NCI-H2107 treated with DMSO at 0.1 percent for 48 hours (cell line): Measurements from ENCODE around the gene NT5C1B.
"Not testable (repeated sequence)": the region's sequence is repeated elsewhere in the genome, so short reads cannot be mapped to it uniquely, and the experiment has no call there.

Experiments
- DNase-seq: peaks from one replicate; lab custom pipeline; 2025; ENCODE audit not compliant: unreplicated experiment; lab: John Stamatoyannopoulos, UW

Gene NT5C1B

DNA sequence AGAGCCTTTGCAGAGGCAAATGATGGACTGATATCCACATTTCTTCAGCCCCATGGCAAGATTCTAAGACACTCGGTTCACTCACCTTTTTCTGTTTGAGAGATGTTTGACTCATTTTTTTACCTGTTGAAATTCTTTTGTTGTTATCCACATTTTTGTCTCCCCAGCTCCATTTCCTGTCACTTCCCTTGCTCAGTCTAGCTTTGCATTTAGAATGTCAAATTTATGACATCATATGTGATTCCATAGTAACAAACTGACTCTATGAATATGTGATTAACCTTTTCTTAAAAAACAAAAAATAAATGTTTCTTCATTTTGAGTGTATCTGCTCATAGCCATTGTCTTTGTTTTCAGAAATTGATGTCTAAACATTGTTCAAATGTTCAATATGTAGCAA lies at the start of gene NT5C1B:
Gene NT5C1B, minus strand, starts transcription at position 216 of the 400 bp plus-strand sequence. Its CDS starts 101 bp downstream, at position 115.
- no peak for DNase-seq

DNA sequence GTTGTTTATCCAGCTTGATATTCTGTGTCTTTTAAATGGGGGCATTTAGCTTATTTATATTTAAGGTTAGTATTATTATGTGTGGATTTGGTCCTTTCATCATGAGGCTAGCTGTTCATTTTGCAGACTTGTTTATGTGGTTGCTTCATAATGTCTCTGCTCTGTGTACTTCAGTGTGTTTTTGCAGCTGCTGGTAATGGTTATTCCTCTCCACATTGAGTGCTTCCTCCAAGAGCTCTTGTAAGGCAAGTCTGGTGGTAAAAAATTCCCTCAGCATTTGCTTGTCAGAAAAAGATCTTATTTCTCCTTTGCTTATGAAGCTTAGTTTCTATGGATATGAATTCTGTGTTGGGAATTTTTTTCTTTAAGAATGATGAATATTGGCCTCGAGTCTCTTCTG lies 47.8 kb upstream of the NT5C1B start:
- no peak for DNase-seq

DNA sequence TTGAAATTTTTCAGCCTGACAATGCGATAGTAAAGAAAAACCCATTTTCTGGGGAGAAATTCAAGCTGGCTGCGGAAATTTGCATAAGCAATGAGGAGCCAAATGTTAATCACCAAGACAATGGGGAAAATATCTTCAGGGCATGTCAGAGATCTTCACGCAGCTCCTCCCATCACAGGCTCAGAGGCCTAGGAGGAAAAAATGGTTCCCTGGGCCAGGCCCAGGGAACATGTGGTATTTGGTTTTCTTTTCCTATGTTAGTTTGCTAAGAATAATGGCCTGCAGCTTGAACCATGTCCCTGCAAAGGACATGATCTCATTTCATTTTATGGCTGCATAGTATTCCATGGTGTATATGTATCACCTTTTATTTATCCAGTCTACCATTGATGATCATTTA lies 43.3 kb upstream of the NT5C1B start:
- DNase-seq, result not testable (repeated sequence)

DNA sequence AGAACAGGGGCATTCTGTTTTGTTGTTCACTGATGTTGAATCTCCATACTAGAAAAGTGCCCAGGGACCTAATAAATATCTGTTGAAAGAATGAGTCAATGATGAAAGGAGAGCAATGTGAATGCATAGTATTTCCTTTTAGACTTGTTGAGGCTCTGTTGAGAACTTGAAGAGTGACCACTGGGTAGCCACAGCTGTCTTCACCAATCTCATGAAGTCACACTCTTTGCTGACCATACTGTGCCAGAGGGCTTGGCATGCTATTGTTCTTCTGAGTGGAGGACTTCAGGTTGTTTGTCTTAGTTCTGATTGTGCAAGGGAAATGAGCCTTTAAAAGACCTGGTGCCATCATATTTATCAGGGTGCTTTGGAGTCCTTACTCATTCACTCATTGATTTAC lies 41.6 kb upstream of the NT5C1B start:
- no peak for DNase-seq

DNA sequence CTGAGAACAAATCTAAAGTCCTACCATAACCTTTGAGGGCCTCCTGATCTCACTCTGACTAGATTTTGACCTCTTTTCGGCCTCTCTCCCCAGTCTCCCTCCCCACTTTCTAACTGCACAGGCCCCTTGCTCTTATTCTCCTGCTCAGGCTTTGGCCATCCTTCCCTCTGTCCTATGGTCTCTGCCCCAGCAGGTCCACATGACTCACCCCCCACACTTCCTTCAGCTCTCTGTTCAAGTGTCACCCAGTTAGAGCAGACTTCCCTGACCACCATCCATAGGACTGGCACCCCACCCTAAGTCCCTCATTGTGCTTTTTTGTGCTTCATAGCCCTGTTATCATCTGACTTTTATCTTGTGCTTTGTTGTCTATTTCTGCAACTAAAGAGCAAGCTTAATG lies 41.2 kb upstream of the NT5C1B start:
- no peak for DNase-seq

DNA sequence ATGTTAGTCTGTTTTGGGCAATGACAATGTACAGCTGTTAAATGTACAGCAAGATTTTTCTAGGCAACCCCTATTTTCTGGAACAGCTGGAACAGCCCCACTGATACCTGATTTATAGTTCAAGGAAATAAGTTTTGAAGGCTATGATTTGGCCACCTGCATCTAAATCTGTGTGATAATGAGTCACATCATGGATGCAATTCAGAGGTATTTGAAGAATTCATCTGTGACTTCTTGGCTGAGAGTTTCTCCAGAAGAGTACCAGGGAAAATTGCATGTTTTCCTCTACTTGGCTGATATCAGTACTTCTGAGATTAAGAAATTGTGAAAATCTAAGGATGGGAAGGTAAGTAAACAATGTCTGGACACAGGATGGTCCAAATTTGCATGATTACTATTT lies 40.7 kb upstream of the NT5C1B start:
- no peak for DNase-seq

DNA sequence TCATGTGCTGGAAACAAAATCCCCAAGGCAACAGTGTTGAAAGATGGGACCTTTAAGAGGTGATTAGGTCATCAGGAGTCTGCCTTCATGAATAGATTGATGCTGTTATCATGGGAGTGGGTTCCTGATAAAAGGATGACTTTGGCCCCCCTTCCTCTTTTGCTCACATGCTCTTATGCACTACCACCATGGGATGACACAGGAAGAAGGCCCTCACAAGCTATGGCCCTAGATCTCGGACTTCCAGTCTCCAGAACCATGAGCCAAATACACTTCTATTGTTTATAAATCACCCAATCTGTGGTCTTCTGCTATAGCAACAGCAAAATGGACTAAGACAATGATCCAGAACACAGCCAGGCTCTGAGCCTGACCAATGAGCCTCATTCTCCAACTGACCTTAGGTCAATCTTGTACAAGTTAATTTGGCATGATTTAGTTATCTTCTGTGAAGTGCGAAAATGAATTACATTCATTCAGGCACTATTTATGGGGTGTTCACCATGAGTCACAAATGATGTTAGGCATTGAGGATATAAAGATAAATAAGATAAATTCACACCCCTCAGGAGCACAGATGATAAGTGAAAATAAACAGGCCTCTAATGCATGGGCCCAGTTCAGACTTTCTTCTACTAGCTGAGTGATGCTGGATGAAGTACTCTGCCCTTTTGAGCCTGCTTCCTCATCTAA lies 37.7 kb upstream of the NT5C1B start:
- DNase-seq, result no peak

DNA sequence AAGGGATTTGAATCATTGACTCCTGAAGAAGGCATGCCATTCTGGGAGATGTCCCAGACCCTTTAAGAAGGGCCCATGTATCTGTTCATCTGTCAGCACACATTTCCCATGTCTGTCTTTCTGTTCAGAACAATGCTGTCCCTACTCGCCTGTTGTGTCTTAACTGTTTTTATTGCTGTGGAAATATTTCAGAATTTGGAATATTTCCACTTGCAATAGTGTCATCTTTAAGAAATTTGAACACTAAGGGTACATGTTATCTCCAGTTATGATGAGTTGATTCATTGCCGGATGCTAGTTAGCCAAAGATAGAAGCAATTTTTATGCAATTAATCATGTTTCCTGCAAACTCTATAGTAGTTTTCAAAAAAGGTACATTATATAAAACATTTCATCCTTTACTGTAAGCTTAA lies 36.9 kb upstream of the NT5C1B start:
- no peak for DNase-seq

DNA sequence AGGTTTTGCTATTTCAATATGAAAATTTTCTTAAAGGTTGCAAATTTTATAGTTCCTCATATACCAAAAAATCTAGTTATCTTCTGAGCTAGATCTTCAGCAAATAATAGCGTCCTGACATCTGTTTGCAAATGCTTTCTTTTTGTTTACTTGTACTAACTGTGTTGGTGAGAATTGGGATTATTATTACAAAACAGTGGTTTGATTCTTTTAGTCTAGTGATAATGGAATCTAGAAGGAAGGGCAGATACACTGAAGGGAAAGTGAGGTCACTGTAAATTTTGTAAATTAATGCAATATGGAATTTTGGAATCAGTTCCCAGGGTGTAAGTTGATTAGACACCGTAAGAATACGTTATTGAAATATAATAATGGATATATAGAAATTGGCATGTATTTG lies 36.2 kb upstream of the NT5C1B start:
- DNase-seq, result no peak

DNA sequence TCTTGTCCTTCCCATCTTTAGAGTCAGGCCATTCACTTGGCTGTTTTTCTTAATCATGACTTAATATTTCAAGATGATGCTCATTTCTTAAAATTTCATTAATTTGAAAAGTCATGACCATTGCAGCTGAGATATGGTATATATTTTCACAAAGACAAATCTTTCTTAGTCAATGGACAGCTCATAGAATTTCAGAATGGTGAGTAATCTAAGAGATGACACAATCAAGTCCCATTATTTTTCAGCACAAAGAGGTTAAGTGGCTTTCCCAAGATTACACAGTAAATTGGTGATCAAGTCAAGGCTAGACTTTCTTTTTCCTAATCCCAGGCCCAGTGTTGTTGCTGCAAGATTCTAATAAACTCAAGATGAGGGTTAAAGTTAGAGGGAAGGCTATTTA lies 34.4 kb upstream of the NT5C1B start:
- DNase-seq, result no peak

DNA sequence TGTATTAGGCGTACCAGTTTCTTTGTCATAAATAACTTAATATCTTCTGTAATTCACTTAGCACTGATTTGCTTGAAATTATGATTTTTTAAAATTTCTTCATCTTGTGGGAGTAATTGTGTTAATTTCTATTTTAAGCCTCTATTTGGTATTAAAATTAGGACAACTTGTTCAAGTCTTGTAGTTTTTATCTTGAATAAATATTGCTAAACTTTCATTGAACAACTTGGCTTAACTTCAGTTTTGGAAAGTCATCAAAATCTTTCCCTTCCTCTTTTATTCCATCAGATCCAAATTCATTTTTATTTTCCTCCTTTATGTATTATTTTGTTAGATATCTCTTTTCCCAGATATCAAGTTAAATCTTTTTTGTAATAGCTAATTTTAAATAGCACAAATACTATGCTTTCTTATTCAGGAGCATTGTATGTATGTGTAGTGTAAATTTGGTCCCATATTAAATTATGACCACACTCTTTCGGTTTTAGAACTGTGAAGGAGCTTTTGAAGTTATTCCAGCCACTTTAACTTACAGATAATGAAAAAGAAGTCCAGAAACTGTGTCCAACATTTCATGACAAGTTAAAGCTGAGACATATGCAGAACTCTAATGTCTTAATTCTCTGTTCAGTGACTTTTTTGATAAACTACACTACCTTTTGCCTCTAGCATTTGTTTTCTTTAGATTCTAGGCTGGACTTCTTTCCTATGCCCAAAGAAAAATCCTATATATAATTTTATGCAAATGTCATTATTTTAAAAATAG lies 31.7 kb upstream of the NT5C1B start:
- no peak for DNase-seq

DNA sequence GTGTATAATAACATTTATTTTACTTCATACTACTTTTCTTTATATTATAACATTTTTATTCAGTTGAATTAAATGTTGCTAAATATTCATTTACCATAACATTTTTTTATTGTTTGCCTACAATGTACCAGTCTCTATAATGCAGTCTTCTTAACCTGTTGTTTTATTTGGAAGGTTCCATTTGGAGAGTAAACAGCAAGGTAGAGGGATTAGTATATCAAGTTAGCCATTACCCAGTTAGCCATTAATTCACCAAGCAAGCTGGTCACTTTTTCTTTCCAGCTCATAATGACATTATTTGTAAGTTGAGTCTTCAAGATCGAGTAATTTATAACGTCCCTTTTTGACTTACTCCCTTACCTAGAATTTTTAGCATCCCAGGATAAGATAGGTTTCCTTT lies 29.7 kb upstream of the NT5C1B start:
- no peak for DNase-seq

DNA sequence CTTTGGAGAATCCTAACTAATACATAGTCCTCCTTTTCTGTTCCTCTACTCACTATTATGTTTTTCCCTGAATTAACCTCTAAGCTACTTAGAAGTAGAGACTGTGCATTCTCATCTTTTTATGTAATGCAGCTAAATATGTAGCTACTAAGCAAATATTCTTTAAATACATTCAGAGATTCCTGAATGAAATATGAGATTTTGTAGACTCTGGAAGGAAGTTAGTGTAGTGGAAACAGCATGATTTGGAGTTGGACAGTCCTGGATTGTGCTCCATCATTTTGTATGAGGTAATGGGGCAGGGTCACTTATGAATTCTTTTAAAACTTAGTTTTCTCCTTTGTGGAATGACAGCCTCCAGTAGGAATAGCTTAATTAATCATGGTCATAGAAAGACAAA lies 24.7 kb upstream of the NT5C1B start:
- DNase-seq, result no peak

DNA sequence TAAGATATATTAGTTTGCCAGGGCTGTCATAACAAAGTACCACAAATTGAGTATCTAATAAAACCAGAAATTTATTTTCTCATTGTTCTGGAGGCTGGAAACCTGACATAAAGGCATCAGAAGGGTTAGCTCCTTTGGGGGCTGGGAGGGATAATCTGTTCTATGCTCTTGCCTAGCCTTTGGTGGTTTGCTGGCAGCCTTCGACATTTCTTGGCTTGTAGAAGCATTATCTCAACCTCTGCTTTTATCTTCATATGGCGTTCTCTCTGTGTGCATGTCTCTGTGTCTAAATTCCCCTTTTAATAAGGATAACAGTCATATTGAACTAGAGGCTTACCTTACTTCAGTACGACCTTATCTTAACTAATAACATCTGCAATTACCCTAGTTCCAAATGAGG lies 22.8 kb upstream of the NT5C1B start:
- no peak for DNase-seq

DNA sequence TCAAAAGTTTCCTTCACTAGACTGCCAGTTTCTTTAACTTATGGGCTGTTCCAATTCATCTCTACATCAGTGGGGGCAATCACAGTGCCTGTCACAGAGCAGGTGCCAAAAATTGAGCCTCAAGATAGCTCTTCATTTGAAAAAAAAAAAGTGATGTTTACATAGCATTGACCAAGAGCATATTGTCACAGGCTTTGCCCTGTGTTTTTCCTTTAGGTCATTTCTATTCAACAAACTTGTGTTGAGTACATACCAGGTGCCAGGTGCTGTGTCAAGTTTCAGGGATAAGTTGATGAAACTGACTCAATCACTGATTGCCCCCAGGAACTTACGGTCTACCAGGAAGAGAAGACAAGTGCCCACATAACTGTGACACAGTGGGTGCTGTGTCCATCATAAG lies 22.2 kb upstream of the NT5C1B start:
- DNase-seq, result no peak

DNA sequence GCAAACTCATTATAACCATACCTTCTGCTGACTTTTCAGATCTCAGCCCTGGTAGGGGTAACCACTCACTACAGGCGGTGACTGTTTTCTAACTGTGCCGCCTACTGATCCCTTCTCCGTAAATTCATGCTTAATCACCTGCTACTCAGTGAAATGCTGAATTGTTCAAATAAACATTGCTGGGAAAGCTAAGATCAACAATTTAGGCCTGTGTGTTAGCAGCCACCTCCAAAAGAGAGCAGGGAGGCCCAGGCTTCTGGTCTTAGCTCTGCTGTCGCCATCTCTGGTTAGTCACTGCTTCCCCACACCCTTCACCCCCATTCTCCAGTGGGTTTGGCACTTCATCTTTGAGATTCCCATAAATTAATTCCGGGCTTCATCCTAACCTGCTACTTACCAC lies 21.8 kb upstream of the NT5C1B start:
- no peak for DNase-seq

DNA sequence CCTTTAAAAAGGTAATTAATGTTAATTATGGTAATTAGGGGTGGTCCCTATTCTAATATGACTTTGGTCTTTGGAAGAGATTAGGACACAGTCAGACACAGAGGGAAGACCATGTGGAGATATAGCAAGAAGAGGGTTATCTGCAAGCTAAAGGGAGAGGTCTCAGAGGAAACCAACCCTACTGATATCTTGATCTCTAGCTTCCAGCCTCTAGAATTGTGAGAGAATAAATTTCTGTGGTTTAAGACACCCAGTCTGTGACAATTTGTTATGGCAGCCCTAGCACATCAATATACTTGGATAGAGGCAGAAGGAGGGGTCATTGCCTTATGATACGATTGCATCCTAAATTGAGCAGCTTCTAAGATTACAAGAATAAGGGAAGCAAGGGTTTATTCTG lies 21.3 kb upstream of the NT5C1B start:
- no peak for DNase-seq

DNA sequence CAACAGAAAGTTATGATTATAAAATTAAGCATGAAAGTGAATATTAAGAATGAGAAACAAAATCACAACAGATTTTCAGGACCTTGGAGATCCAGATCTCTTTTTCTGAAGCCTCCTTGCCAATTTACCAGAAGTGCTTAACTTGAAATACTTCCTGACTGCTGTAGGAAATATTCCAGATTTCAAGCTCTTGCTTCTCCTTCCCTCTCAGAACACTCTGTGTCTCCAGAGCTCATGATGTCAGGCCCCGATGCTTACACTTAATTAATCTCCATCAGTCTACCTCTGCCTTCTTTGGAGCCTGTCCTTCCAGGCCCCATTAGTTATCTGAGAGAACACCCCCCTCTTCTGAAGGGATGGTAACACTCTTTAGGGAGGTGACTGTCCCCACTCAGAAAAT lies 20.7 kb upstream of the NT5C1B start:
- no peak for DNase-seq

DNA sequence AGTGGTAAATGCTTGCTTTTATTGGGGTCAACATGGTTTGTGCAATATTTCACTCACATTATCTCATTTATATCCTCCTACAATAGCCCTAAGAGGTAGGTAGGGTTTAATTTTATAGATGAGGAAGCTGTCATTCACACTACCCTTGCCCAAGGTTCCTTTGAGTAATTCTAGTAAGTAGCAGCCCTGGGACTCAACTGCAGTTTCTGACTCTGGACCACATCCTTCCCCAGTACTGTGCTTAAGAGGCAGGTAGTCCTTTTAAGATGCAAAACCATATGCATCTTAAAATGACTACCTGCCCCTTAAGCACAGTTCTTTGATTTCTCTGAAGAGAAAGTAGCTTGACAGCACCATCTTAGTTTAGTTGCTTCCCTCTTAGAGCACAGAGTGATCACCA lies 15.7 kb upstream of the NT5C1B start:
- DNase-seq, result no peak

DNA sequence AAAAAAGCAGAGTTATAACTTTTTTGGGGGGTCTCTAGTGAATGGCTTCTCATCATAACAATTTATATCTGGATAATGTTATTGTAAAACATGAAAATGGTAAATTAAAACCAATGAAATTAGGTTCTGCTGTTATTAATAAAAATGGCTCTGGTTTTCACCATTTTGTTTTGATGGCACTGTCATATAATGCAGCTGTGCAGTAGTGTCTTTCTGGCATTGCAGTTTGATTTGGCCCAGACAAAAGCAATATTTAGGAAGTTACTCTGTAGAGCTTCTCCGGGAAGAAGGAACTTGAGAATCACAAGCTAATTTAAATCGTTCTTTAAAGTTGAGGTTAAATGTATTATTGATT lies 15.1 kb upstream of the NT5C1B start:
- DNase-seq, result no peak

DNA sequence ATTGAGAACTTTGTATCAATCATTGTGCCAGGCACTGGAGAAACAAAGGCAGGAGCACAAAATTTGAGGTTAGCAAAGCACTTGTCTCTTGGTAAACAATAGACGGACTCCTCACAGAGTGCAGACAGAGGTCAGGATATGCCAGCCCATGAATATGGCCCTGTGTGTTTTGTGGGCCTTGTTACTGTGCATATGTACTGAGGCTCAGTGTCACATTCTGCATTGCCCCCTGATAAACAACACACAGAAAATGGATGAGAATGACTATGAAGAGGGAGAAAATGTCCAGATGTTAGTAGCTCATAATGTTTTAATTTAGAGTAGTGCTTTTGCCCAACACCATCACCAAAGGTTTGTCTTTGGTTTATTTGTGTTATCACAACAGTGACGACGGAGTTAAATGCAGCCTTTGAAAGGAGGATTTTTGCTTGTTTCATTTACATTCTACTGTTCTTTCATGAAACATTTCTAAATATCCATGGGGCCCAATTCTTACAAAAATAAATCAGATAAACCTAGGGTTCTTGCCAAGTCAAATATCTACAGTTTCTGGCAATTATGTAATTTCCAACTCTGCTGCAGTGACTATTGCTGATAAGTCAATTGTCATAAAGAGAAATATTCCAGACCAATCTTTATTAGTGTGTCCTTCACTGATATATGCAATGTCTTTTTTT lies 14.6 kb upstream of the NT5C1B start:
- no peak for DNase-seq

DNA sequence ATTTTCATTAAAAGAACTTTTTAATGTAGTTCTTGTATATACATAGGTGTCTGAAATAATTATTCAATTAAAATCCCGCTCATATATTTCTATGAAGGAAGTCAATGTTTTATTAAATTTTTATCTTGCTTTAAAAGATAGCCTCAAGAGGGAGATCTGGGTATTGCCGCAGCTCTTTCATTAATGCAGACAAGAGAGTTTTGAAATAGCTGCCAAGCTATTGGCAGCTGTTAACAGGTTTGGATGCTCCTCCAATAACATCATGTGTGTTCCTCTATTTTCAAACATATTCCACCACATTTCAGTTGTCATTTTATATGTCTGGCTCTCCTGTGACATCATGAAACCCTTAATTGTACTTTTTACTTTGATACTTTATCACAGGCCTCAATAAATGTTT lies 12.9 kb upstream of the NT5C1B start:
- no peak for DNase-seq
